HG02588 (cell line): ENCODE results near the gene OR6C65.
"Not testable (repeated sequence)": the region's sequence is repeated elsewhere in the genome, so short reads cannot be mapped to it uniquely, and the experiment has no call there.

Experiments used
- ATAC-seq: cut with Tn5 transposase; IDR thresholded peaks from one replicate; pipeline ENCODE4 v1.9.1; 2021; ENCODE audit warnings: mild to moderate bottlenecking, moderate library complexity; ENCODE audit not compliant: unreplicated experiment

The OR6C65 gene

GRCh38 chr12:55400229-55400628 lies at the start of gene OR6C65:
TSS of gene OR6C65 (plus strand) at chr12:55400529. CDS start at chr12:55400529, 0 bp downstream.
- ATAC-seq, result no peak

GRCh38 chr12:55355338-55355737 lies 45.0 kb upstream of the OR6C65 start:
- not testable (repeated sequence) for ATAC-seq

- no peak for ATAC-seq
Observed at GRCh38 chr12:55362675-55363074, 37.7 kb upstream of the OR6C65 start, which contains the start of gene OR6C75. TSS of gene OR6C75 (plus strand) at chr12:55362975. CDS start at chr12:55365111, 2,136 bp downstream.

- no peak for ATAC-seq
Observed at GRCh38 chr12:55365086-55365485, 35.2 kb upstream of the OR6C65 start.

GRCh38 chr12:55372521-55372920 lies 27.8 kb upstream of the OR6C65 start:
- no peak for ATAC-seq

- ATAC-seq, result no peak
Observed at GRCh38 chr12:55385891-55386290, 14.4 kb upstream of the OR6C65 start.

GRCh38 chr12:55392032-55392795 lies 8.1 kb upstream of the OR6C65 start:
- ATAC-seq, result no peak

- no peak for ATAC-seq
Observed at GRCh38 chr12:55396326-55396725, 4.0 kb upstream of the OR6C65 start.

- ATAC-seq, result no peak
Observed at GRCh38 chr12:55407866-55408265, 7.5 kb downstream of the OR6C65 start.

GRCh38 chr12:55409133-55409532 lies 8.8 kb downstream of the OR6C65 start:
- not testable (repeated sequence) for ATAC-seq

- not testable (repeated sequence) for ATAC-seq
Observed at GRCh38 chr12:55412138-55412537, 11.8 kb downstream of the OR6C65 start.

GRCh38 chr12:55413498-55414388 lies 13.4 kb downstream of the OR6C65 start:
- not testable (repeated sequence) for ATAC-seq

- ATAC-seq, result not testable (repeated sequence)
Observed at GRCh38 chr12:55414396-55414823, 14.1 kb downstream of the OR6C65 start.

GRCh38 chr12:55414889-55415288 lies 14.6 kb downstream of the OR6C65 start:
- not testable (repeated sequence) for ATAC-seq

GRCh38 chr12:55416961-55417360 lies 16.6 kb downstream of the OR6C65 start:
- ATAC-seq, result no peak

- no peak for ATAC-seq
Observed at GRCh38 chr12:55420307-55420962, 20.1 kb downstream of the OR6C65 start.

- no peak for ATAC-seq
Observed at GRCh38 chr12:55425954-55426353, 25.6 kb downstream of the OR6C65 start, which contains the start of gene OR6C76. TSS of gene OR6C76 (plus strand) at chr12:55426254. CDS start at chr12:55426254, 0 bp downstream.

GRCh38 chr12:55428331-55429243 lies 28.3 kb downstream of the OR6C65 start:
- ATAC-seq, result no peak

- ATAC-seq, result not testable (repeated sequence)
Observed at GRCh38 chr12:55441233-55441632, 40.9 kb downstream of the OR6C65 start.

GRCh38 chr12:55443776-55444175 lies 43.4 kb downstream of the OR6C65 start, which contains the start of gene OR6C2:
TSS of gene OR6C2 (plus strand) at chr12:55444076. CDS start at chr12:55452214, 8,138 bp downstream.
- ATAC-seq, result no peak
